ENCODE measurements around the gene EPHB1.
"Not testable (repeated sequence)": the region's sequence is repeated elsewhere in the genome, so short reads cannot be mapped to it uniquely, and the experiment has no call there.

DNA sequence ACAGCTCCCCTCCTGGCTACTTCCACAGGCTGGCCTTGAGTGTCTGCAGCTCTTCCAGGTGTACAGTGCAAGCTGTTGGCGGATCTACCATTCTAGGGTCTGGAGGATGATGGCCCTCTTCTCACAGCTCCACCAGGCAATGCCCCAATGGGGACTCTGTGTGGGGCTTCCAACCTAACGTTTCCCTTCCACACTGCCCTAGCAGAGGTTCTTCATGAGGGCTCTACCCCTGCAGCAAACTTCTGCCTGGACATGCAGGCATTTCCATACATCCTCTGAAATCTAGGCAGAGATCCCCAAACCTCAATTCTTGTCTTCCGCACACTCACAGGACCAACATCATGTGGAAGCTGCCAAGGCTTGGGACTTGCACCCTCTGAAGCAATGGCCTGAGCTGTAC is 438.4 kb downstream of the EPHB1 start:
- TF ChIP-seq, protein P1, sequence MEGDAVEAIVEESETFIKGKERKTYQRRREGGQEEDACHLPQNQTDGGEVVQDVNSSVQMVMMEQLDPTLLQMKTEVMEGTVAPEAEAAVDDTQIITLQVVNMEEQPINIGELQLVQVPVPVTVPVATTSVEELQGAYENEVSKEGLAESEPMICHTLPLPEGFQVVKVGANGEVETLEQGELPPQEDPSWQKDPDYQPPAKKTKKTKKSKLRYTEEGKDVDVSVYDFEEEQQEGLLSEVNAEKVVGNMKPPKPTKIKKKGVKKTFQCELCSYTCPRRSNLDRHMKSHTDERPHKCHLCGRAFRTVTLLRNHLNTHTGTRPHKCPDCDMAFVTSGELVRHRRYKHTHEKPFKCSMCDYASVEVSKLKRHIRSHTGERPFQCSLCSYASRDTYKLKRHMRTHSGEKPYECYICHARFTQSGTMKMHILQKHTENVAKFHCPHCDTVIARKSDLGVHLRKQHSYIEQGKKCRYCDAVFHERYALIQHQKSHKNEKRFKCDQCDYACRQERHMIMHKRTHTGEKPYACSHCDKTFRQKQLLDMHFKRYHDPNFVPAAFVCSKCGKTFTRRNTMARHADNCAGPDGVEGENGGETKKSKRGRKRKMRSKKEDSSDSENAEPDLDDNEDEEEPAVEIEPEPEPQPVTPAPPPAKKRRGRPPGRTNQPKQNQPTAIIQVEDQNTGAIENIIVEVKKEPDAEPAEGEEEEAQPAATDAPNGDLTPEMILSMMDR (IDR thresholded peaks at IDR 0.05) = not testable (repeated sequence)
- TF ChIP-seq POLR2A (IDR thresholded peaks at IDR 0.05) = not testable (repeated sequence)

Measured in uterus (tissue), 2 donors.